NCI-H524 (cell line): ENCODE measurements around the gene TENM4.
"Not testable (repeated sequence)": the region's sequence is repeated elsewhere in the genome, so short reads cannot be mapped to it uniquely, and the experiment has no call there.

Experiments
- DNase-seq, 2 experiments: peaks; one replicate each; lab custom pipeline; 2025; lab: John Stamatoyannopoulos, UW

Gene TENM4

DNA sequence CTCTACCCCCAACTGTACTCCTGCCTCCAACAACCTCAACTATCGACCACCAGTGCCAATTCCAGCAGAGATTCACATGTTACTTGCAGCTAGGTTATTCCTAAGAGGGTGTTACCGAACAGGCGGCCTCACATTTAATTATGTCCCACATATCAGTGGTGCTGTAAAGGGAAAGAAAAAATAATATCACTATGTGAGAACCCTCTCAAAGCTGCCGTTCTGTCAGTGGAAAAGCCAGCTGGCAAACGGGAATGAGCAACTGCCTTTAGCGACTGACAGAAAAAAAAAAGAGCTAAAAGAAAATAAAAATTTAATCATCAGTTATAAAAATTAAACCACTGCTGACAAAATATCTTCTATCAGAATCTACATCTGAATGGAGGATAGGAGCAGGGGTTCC lies 595.3 kb downstream of the TENM4 start:
- no peak for DNase-seq

DNA sequence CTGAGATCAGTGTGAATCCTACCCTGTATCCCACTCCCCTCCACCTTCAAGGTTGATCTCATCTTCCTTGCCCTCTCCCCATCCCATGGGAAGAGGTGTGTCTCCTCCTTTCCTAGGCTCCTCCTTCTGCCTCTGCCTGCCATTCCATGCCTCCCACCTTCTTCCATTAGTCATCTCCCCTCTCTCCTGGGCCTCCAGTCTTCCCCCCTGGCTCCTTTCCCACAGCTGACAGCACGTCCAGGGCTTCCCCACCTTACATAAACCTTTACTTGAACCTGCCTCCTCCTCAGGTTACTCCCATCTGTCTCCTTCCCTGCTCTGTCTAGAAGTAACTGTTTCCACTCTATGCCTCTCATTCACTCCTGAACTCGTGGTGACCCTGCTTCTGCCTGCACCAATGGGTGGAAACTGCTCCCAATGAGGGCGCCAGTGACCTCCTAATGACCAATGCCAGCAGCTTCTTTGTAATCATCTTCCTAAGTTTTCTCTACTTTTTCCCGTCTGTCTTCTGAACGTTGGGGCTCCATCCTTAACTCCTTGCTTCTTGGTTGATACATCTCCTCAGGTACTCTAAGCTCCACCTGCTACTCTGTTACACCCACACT lies 599.3 kb downstream of the TENM4 start:
- peak; percentile 19 to 56 for DNase-seq

GRCh38 chr11:78840623-78841022 lies 600.2 kb downstream of the TENM4 start:
- DNase-seq: no peak

- DNase-seq: no peak
Observed at GRCh38 chr11:78840200-78840599, 600.6 kb downstream of the TENM4 start.

- no peak for DNase-seq
Observed at GRCh38 chr11:78838417-78838816, 602.4 kb downstream of the TENM4 start.

DNA sequence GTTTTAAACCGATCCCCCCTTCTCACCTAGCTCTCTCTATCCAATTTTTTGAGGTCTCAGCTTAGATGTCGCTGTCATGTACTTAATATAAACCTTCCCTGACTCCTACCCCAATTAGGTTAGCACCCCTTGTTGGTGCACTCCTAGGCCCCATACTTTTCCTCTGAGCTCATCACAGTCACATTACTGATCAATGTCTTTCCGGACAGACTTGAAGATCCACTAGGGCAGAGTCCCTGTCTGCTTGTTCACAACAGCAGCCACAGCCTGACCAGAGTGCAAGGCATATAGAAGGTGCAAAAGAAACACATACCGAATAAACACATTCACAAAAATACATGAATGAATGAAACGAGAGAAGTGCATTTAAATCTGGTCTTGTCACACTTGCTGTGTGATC lies 605.2 kb downstream of the TENM4 start:
- no peak for DNase-seq

DNA sequence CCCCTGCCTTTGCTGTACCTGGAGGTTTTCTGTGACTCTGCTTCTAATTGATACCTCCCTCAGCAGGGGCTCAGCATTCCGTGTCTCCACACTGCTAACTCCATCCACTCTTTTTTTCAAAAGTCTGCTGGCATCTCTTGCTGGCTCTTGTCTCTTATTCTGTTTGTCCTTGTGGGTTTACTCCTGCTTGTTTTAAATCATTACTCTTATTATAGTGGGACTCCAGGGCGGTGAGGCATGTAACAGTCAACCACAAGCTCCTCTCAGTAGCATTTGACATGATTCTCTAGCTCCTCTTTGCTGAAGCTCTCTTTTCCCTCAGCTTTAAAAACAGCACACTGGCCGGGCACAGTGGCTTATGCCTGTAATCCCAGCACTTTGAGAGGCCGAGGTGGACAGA lies 605.9 kb downstream of the TENM4 start:
- DNase-seq: no peak

DNA sequence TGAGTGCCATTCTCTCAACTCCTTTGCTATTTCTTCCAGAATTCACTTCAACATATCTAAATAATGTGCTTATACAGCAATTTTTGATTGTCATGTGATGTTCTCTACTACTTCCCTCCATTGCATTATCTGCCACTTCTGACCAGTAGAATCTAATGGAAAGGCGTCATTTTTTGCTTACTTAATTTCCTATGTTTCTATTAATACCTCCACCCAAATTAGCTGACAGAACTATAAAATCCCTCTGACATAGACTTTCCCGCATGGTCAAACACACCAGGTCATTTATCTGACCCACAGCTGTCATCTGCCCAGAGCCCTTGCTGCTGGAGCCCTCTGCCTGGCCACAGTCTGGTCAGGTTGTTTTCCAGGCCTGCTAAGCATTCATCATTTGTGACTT lies 607.6 kb downstream of the TENM4 start:
- no peak for DNase-seq

DNA sequence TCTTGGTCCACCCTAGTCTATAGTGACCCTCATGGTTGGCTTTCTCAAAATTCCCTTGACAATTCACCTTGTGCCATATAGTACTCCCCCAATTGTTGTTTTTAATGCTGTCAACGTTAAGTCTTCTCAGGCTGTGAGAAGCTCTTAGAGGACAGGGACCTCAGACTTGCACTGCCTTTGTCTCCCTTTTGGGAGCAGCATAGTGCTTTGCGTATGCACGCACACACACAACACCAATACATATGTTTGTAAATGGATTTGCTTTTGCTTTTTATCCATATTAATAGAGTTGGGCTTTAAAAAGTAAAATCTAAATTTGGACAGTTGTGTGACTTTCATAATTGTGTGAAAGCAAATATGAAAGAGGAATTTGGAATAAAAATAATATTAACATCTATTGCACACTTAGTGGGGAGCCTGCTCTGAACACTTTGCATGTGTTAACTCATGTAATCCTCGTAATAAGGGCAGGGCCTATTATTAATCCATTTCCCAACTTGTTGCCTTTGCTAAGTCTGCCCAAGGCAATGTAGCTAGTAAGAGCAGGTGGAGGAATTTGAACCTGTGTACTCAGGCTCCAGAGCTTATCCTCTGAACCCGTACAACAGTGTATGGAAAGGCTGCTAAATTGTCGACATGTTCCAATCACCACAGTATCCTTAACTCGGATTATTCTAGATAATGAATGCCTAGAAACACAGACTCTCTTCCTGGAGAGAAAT lies 608.4 kb downstream of the TENM4 start:
- peak in 1 of 2 experiments; percentile 19 for DNase-seq

- no peak for DNase-seq
Observed at GRCh38 chr11:78831571-78831970, 609.3 kb downstream of the TENM4 start.

DNA sequence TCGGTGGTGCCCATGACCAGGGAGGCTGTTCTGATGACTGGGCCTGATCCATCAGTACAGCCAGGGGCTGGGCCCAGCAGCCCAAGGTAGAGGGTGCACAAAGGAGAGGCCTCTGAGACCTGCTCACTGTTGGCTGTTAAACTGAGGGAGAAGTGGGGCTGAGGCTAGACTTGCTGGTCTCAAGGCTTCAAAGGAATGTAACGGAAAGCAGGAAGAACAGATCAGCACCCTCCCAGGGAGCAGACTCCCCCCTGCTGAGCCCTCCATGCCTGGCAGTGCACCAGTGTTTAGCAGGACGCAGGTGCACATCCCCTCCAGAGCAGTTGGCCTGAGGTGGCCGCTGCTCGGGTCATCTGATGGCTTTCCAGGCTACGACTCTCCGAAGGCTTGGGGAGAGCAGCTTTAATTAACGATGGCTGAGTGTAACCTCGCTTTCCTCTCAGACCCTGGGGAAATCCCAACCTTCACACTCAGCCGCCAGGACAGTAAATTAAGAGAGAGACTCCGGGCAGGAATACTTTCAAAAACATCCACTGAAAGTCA lies 610.5 kb downstream of the TENM4 start:
- DNase-seq: no peak

GRCh38 chr11:78829146-78829545 lies 611.7 kb downstream of the TENM4 start:
- DNase-seq: no peak

DNA sequence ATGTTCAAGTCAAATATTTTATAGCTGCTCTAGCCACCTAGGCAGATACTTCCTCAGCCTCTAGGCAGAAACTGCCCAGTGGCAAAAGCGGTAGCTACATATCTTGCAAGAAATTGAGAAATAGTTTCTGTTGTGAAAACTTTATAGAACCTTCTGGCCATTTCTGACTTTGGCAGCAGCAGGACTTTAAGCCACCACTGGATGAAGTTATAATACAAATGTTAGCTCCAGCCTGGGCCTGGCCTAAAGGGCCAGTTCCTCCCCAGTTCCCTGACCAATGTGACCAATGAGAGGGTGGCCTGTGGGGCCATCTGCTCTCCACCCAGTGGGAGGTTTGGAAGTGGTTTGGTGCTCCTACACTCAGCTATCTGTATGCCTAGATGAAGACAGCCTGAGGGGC lies 612.2 kb downstream of the TENM4 start:
- DNase-seq: no peak

DNA sequence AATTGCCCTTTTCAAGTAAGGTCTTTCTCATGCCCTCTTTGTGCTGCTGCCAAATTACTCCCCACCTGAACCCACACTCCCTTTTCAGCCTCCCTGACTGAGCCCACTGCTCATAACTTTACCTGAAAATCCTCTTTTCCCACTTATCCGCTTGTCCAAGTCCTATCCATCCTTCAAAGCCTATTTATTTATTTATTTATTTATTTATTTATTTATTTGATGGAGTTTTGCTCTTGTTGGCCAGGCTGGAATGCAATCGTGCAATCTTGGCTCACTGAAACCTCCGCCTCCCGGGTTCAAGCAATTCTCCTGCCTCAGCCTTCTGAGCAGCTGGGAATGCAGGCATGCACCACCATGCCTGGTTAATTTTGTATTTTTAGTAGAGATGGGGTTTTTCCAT lies 613.5 kb downstream of the TENM4 start:
- DNase-seq: not testable (repeated sequence)

- DNase-seq: no peak
Observed at GRCh38 chr11:78825591-78826020, 615.2 kb downstream of the TENM4 start.

DNA sequence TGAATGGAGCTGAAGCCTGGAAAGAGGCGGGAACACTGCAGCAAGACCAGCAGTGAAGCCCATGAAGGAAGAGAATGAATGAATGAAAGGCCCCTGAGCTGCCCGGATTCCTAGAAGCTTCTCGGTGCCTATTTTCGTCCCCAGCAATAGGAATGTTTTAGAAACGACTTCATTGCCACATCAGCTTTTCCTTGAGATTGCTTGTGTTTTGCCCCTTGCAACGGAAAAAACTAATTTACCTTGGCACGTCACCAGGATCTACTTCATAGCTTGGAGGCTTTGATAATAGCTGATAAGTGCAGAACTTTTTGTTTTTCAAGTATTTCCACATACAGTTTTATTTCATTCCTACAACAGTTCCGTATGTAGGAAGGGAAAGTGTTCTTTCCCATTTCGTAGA lies 617.2 kb downstream of the TENM4 start:
- no peak for DNase-seq

- DNase-seq: no peak
Observed at GRCh38 chr11:78822931-78823423, 617.9 kb downstream of the TENM4 start.

DNA sequence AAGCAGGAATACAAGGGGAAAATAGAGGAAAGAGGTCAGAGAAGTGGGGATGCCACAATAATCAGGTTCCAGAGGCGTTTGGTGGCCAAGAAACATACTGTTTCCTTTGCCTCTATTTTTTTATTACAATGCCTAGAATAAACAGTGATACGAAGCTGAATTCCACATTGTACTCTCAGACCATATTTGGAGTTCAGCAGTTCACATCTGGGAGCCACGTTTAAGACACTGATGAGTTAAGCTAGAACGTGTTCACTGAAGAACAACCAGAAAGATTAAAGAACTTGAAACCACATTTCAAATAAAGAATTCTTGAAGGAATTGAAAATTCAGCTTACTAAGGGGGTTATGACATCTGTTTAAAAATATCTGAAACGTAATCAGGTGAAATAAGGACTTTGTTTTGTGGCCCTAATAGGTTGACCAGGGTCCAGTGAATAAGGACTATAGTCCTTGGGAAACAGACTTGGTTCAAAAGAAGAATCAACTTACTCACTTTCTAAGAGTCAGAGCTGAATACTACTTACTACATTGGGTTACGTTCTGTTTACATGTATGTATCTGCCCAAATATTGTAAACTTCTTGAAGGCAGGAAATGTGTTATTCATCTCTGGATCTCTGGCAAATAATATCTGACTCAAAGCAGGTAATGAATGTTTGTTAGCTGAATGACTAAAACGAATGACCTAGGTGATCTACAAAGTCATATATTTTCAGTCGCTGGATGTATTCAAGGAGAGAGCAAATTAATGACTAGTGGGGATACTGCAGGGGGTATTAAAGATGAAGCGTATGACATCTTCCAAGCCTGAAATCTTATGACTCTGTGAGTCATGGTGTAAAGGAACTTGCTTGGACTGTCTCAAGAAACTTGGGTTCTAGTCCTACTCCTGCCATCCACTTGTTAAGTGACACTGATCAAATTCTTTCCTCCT lies 619.2 kb downstream of the TENM4 start:
- DNase-seq: no peak

- no peak for DNase-seq
Observed at GRCh38 chr11:78820741-78821140, 620.1 kb downstream of the TENM4 start.

DNA sequence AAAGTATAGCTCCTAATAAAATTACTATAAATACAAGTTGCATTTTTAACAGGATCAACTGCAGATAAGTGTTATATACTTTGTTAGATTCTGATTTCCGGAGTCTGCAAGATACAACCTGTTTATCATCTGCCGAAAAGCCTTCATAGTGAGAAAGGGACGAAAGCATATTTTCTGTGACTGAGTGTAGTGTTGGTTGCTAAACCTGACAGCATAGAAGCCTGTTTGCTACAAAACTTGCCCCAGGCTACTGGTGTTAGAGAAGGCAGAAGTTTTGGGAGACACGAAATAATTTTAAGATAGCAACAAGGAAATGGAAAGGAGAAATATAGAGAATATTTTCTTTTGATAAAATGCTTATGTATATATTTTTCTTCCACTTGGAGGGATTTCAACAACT lies 622.6 kb downstream of the TENM4 start:
- no peak for DNase-seq

GRCh38 chr11:78815831-78816230 lies 625.0 kb downstream of the TENM4 start:
- DNase-seq: no peak
